Smooth muscle cell (in vitro differentiated cells): ENCODE results near the gene CACNB1. TPM values are rescaled to one million over a fixed set of nuclear protein-coding genes. Genes with fewer than 3 reads are reported as not detected.

Source experiments
- DNase-seq: peaks from one replicate; lab custom pipeline; 2025; ENCODE audit not compliant: unreplicated experiment; lab: John Stamatoyannopoulos, UW
- H2AFZ ChIP-seq: fragments of 200-600 bp; sonication (generic); 2 replicates; pipeline ENCODE4 v1.6.0; 2016; ENCODE audit warnings: antibody characterized with exemption, low read depth, mild to moderate bottlenecking
- H3F3A ChIP-seq: fragments of 200-600 bp; sonication (generic); 2 replicates; pipeline ENCODE4 v1.6.0; 2017; ENCODE audit warnings: antibody characterized with exemption, low read depth
- H3K27ac ChIP-seq: fragments of 200-600 bp; sonication (generic); 2 replicates; pipeline ENCODE4 v1.5.1; 2016; ENCODE audit warnings: low read depth, mild to moderate bottlenecking
- H3K27me3 ChIP-seq: fragments of 200-600 bp; sonication (generic); 2 replicates; pipeline ENCODE4 v1.6.1; 2016; ENCODE audit warnings: low read depth, mild to moderate bottlenecking
- H3K36me3 ChIP-seq: fragments of 200-600 bp; sonication (generic); 2 replicates; pipeline ENCODE4 v1.5.1; 2016; ENCODE audit warnings: low read depth
- H3K4me1 ChIP-seq: fragments of 200-600 bp; sonication (generic); 2 replicates; pipeline ENCODE4 v1.5.1; 2016; ENCODE audit warnings: low read depth
- H3K4me2 ChIP-seq: fragments of 200-600 bp; sonication (generic); 2 replicates; pipeline ENCODE4 v1.6.0; 2016; ENCODE audit warnings: mild to moderate bottlenecking
- H3K4me3 ChIP-seq: fragments of 200-600 bp; sonication (generic); 2 replicates; pipeline ENCODE4 v1.5.1; 2016; ENCODE audit warnings: mild to moderate bottlenecking
- H3K79me2 ChIP-seq: fragments of 200-600 bp; sonication (generic); 2 replicates; pipeline ENCODE4 v1.6.0; 2016; ENCODE audit warnings: low read depth, mild to moderate bottlenecking
- H3K9ac ChIP-seq: fragments of 200-600 bp; sonication (generic); 2 replicates; pipeline ENCODE4 v1.6.0; 2016; ENCODE audit warnings: low read depth
- H3K9me3 ChIP-seq: fragments of 200-600 bp; sonication (generic); replicated peaks from 2 replicates; pipeline ENCODE4 v1.5.1; 2016; ENCODE audit warnings: low read depth
- H4K20me1 ChIP-seq: fragments of 200-600 bp; sonication (generic); 2 replicates; pipeline ENCODE4 v1.6.0; 2016; ENCODE audit warnings: low read depth
- CTCF ChIP-seq: fragments of 200-600 bp; sonication (generic); IDR thresholded peaks from 2 replicates; pipeline ENCODE4 v1.5.1; 2017; ENCODE audit warnings: borderline replicate concordance, mild to moderate bottlenecking, antibody characterized with exemption; ENCODE audit not compliant: insufficient read depth, poor library complexity, severe bottlenecking
- WGBS: methylation state at CpG from one replicate; pipeline ENCODE4 v1.1.7; 2016; ENCODE audit warnings: low lambda C conversion rate; 5-methylcytosine and 5-hydroxymethylcytosine counted together
- polyA plus RNA-seq: library from polyadenylated mRNA; unstranded; fragments of >200 nt; fragmentation: Nextera tagmentation; extraction: Ambion mirVana; gene quantifications from 2 replicates; pipeline ENCODE4 v1.2.1, GENCODE V29; 2016
- total RNA-seq: library from RNA; depleted of rRNA; stranded (reverse); fragments of >200 nt; gene quantifications from 2 replicates; pipeline ENCODE4 v1.2.3, GENCODE V29; 2014

The CACNB1 gene
- total and polyA plus RNA-seq, 2 experiments from 2014 or later, result 7.1 to 9.2 TPM

- no peak for DNase-seq
- Histone ChIP-seq H3K9ac (no peak overlapping the region), H3K4me1 (peaks cover 23% of the 10 kb centered on the region), H3K79me2 (peaks cover 19% of the 10 kb centered on the region), H2AFZ (no peak overlapping the region), H3K36me3 (no peaks in the 10 kb centered on the region), H3F3A (peaks cover 3% of the 10 kb centered on the region), H3K27ac (no peak overlapping the region), H4K20me1 (peaks cover 18% of the 10 kb centered on the region), H3K9me3 (no peaks in the 10 kb centered on the region), H3K4me2 (no peak overlapping the region), H3K27me3 (no peaks in the 10 kb centered on the region), H3K4me3 (no peak overlapping the region)
- 87% methylated on average over 10 of the region's 10 CpGs for WGBS
- TF ChIP-seq CTCF, result no peak
Measured at GRCh38 chr17:39193346-39193745, 4.1 kb downstream of the CACNB1 start.

GRCh38 chr17:39192901-39193300, 4.6 kb downstream of the CACNB1 start:
- Histone ChIP-seq H3K4me1 (peaks cover 19% of the 10 kb centered on the region), H4K20me1 (peaks cover 18% of the 10 kb centered on the region), H3F3A (peaks cover 3% of the 10 kb centered on the region), H3K9ac (no peak overlapping the region), H3K9me3 (no peaks in the 10 kb centered on the region), H3K4me2 (no peak overlapping the region), H3K79me2 (peaks cover 19% of the 10 kb centered on the region), H3K27ac (no peak overlapping the region), H3K27me3 (no peaks in the 10 kb centered on the region), H2AFZ (no peak overlapping the region), H3K4me3 (no peak overlapping the region), H3K36me3 (no peaks in the 10 kb centered on the region)
- DNase-seq, result no peak
- WGBS, result 99% methylated on average over 11 of the region's 16 CpGs
- no peak for TF ChIP-seq CTCF

- no peak overlapping the region for H3K4me2 ChIP-seq
- H4K20me1 ChIP-seq, result peaks cover 18% of the 10 kb centered on the region
- peaks cover 3% of the 10 kb centered on the region for H3F3A ChIP-seq
- no peak overlapping the region for H3K9ac ChIP-seq
- H3K27me3 ChIP-seq, result no peaks in the 10 kb centered on the region
- no peak overlapping the region for H3K4me3 ChIP-seq
- no peaks in the 10 kb centered on the region for H3K9me3 ChIP-seq
- H3K36me3 ChIP-seq, result no peaks in the 10 kb centered on the region
- peaks cover 16% of the 10 kb centered on the region for H3K79me2 ChIP-seq
- no peak for DNase-seq
- WGBS, result 97% methylated on average over 9 of the region's 9 CpGs
- peaks cover 17% of the 10 kb centered on the region for H3K4me1 ChIP-seq
- H2AFZ ChIP-seq, result no peak overlapping the region
- no peak overlapping the region for H3K27ac ChIP-seq
- no peak for TF ChIP-seq CTCF
Measured at GRCh38 chr17:39191750-39192510, 5.5 kb downstream of the CACNB1 start.

- Histone ChIP-seq H3K4me3 (no peak overlapping the region), H3K36me3 (peaks cover 4% of the 10 kb centered on the region), H3K9me3 (no peaks in the 10 kb centered on the region), H3K9ac (no peak overlapping the region), H3K4me1 (no peaks in the 10 kb centered on the region), H2AFZ (no peak overlapping the region), H3K4me2 (no peak overlapping the region), H3K27me3 (no peaks in the 10 kb centered on the region), H3F3A (no peaks in the 10 kb centered on the region), H4K20me1 (no peaks in the 10 kb centered on the region), H3K27ac (no peak overlapping the region), H3K79me2 (no peaks in the 10 kb centered on the region)
- DNase-seq, result no peak
- TF ChIP-seq CTCF, result no peak
- WGBS, result 97% methylated on average over 9 of the region's 9 CpGs
Measured at GRCh38 chr17:39187152-39187830, 10.2 kb downstream of the CACNB1 start.
